Stimulated activated CD8-positive, alpha-beta memory T cell treated with anti-CD3 and anti-CD28 coated beads, Interleukin-4, amount 100 ng/mL, for 24 hours (primary cell): Measurements from ENCODE around the gene PRDM15.
A peak's percentile ranks its signal among the peaks of the same experiment; 100 is the strongest.

Experiments used
- DNase-seq: peaks from one replicate; pipeline ENCODE4 v3.0.0-alpha.2; 2020; ENCODE audit warnings: low read depth

PRDM15 gene, protein sequence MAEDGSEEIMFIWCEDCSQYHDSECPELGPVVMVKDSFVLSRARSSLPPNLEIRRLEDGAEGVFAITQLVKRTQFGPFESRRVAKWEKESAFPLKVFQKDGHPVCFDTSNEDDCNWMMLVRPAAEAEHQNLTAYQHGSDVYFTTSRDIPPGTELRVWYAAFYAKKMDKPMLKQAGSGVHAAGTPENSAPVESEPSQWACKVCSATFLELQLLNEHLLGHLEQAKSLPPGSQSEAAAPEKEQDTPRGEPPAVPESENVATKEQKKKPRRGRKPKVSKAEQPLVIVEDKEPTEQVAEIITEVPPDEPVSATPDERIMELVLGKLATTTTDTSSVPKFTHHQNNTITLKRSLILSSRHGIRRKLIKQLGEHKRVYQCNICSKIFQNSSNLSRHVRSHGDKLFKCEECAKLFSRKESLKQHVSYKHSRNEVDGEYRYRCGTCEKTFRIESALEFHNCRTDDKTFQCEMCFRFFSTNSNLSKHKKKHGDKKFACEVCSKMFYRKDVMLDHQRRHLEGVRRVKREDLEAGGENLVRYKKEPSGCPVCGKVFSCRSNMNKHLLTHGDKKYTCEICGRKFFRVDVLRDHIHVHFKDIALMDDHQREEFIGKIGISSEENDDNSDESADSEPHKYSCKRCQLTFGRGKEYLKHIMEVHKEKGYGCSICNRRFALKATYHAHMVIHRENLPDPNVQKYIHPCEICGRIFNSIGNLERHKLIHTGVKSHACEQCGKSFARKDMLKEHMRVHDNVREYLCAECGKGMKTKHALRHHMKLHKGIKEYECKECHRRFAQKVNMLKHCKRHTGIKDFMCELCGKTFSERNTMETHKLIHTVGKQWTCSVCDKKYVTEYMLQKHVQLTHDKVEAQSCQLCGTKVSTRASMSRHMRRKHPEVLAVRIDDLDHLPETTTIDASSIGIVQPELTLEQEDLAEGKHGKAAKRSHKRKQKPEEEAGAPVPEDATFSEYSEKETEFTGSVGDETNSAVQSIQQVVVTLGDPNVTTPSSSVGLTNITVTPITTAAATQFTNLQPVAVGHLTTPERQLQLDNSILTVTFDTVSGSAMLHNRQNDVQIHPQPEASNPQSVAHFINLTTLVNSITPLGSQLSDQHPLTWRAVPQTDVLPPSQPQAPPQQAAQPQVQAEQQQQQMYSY

DNA sequence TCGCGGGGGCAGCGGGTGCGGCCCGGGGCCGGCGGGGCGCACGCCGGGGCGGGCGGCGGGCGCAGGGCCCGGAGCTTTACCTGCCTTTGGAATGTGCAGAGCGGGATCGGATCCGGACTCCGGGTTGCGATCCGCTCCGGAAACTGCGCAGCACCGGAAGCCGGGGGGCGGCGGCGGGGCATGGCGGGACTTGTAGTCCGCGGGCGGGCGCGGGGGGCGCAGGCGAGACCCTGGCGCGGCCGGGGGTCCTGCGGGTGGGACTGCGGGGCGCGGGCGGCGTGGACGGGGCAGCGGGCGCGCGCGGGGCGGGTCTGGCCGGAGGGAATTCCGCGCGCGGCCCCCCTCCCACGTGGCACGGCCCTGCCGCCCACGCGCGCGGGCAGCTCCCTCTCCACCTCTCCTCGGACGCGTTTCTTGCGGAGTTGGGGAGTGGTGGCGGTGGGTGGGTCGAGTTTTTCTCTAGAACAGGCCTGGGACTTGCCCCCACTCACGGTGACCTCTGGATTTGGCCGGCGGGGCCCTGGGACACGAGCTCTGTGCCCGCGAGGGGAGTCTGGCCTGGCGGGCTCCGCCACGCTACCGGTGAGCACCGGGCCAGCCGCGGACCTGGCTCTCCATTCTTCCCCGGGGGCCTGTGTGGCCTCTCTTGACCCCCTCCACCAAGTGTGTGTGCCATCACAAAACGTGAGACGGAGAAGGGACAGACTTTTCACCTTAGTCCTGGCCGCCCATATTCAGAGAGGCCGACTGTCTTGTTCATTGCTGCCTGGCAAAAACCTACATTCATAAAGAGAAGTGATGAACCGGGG lies at the start of gene PRDM15:
Gene PRDM15 (minus strand): TSS at position 155 of the 809 bp plus-strand sequence. CDS start 18,981 bp downstream, outside the sequence.
- DNase-seq, result peak; percentile 83

- DNase-seq, result no peak
Measured at GRCh38 chr21:41928621-41929220, 49.6 kb upstream of the PRDM15 start.

DNA sequence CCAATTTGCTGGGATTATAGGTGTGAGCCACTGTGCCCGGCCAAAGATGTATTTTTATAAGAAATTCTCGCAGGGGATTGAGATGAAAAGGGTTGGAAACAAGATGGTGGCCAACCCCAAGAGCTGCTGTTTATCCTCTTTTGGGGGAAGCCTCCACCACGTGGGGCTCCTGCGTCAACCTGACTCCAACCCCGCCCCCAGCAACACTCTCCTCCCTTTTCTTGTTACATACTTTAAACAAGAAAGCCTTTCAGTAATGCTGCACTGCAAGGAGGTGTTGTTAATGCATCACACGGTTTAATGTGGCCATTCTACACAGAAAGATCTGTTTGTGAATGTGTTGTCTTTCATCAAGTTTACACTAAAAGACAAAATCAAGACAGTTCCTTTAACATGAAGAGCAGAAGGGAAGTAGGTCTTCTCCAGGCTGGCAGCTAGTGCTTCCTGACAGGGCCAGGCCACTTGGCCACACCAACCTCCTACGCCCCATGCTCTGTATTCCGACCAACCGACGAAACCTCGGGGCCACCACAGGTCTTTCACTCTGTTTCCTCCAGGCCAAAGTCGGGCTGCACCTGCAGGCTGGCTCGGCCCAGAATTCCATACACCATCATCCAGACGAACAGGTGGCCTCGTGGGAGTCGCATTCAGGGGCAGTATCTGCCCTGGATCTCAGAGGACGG lies 48.7 kb upstream of the PRDM15 start:
- no peak for DNase-seq

DNA sequence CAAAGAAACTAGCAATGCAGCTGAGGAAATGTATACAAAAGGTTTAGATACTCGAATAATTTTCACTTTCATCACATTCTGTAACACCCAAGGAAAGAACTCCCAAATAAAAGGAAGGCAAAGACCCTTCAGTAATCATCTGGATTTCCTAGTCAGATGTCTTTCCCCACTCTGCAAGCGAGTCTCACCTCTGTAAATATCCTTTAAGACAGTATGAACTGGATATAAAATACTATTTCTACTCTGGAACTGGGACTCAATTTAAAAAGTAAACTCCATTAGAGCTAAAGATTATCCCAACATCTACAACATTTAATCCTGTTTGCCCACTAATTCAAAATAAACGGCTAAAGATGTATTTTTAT lies 47.6 kb upstream of the PRDM15 start:
- DNase-seq, result no peak

DNA sequence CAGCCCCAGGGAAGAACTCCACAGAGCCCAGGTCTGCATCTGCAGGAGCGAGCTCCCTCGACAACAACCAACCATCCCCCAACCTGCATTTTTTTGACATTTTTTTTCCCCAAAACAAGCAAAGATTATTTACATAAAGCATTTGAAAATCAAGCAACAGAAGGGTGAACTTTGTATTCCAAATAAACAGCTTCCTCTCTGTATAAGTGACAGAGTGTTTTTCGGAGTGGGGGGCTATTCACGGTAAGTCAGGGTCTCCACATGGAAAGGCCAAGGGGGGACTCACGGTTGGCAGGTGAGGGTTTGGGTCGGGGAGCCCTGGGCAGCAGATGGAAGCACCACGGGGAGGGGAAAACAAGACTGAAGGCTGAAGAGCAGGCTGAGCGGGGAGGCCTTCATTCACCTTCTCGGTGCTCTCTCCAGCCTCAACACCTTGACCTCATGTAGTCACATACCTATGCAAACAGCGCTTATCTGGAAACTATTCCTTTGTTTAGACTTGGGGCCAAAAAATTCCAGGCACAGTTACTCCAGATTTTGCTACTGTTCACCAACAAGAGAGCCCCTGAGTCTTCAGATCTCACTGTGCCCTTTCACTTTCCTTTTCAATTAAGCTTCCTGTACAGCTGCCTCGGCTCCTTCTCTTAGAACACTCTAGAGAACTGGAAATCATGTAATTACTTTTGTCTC lies 47.1 kb upstream of the PRDM15 start:
- DNase-seq, result no peak

- no peak for DNase-seq
Measured at GRCh38 chr21:41925767-41926116, 46.6 kb upstream of the PRDM15 start.

GRCh38 chr21:41924368-41924754 lies 45.2 kb upstream of the PRDM15 start:
- no peak for DNase-seq

GRCh38 chr21:41923631-41924367 lies 44.7 kb upstream of the PRDM15 start:
- DNase-seq, result no peak

DNA sequence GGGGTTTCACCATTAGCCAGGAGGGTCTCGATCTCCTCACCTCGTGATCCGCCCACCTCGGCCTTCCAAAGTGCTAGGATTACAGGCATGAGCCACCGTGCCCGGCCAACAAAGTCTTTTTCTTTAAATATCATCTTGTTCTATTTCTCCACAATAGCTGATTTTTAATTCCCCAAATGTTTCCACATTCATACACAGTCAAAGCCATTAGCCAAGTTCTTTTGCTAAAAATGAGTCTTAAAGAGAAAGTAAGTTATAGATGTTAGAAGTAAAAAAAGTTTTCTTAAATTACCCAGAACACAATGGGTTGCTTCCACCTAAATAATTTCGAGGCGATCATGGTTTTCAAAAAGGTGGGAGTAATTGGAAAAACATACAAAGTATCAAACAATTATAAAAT lies 44.0 kb upstream of the PRDM15 start:
- DNase-seq, result no peak

DNA sequence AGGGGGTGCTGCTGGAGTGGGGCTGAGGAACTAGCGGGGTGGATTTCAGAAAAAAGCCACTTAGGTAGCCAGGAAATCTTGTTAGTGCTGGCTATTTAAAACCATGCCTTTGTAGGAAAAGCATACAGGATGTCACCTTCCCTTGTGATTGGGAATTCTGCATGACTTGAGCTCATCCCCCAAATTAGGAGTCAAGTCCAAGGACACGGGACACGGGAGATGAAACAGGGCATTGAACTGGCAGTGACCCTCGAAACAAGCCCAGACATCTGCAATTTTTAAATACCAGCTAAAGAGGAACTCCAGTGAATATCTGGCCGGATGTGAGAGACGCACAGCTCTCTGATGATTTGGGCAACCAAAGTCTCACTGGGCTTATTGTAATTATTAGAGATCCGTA lies 41.9 kb upstream of the PRDM15 start:
- no peak for DNase-seq

GRCh38 chr21:41920476-41920875 lies 41.3 kb upstream of the PRDM15 start:
- no peak for DNase-seq

GRCh38 chr21:41919666-41920398 lies 40.7 kb upstream of the PRDM15 start:
- DNase-seq, result no peak

- no peak for DNase-seq
Measured at GRCh38 chr21:41918561-41919358, 39.6 kb upstream of the PRDM15 start.

GRCh38 chr21:41917531-41917930 lies 38.4 kb upstream of the PRDM15 start:
- no peak for DNase-seq

GRCh38 chr21:41916888-41917433 lies 37.8 kb upstream of the PRDM15 start:
- DNase-seq, result no peak

DNA sequence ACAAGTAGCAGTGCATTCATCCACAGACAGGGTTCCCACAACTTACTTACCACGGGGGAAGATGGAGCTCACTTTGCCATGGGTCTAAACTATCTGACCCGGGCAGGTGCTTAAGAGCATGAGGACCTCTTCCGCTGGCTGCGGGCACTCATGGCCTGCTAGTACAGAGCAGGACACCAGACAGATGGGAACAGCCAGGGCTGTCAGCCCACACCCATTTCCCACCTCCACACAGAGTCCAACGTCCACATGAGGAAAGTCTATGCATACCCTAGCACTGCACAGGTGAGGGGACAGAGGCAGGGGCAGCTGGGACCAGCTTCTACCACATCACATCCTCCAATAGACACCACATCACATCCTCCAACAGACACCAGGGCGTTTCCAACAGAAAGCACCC lies 35.8 kb upstream of the PRDM15 start:
- DNase-seq, result no peak

DNA sequence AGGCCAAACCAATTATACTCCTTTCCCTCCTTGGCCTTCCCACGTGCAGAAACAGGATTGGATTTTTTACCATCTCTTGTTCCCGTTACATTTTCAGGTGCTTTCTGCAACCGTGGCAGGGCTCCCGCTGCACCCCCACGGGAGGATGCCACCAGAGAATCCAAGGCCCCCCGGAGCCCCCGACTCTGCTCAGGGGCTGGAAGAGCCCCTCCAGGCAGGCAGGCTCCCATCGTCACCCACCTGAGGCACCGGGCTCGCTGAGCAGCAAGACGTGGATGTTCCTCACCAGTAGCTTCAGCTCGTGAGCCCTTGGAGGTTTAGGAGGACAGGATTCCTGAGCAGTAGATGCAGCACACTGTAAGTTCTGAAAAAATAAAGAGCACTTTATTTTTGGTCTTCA lies 35.2 kb upstream of the PRDM15 start:
- DNase-seq, result no peak

DNA sequence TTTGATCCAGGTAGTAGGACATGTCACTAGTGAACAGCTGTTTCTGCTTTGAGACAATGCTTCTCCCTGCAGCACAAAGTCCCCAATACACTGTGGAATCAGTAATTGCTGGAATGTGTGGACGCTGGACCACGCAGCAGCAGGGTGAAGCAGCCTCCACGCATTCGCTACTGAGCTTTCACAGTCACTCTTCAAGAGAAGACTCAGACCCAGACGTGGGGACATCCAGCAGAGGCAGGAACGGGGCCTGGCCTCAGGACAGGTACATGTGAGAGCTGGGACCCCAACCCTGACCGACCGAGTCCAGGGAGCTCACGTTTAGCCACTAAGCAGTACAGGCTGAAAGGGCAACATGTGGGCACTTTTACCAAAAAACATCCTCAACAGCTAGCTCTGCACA lies 34.1 kb upstream of the PRDM15 start:
- no peak for DNase-seq
